Common myeloid progenitor, CD34-positive (primary cell): ENCODE measurements around the gene ANAPC10.
A peak's percentile ranks its signal among the peaks of the same experiment; 100 is the strongest.

Experiments
- CTCF ChIA-PET: fragments of 350-600 bp; sonication (Branson Sonifier 250); formaldehyde crosslinking; loops from one replicate; lab custom pipeline; 2021; ENCODE audit warnings: antibody characterized with exemption; lab: Charles Lee
- POLR2A ChIA-PET: fragments of 350-600 bp; sonication (Branson Sonifier 250); formaldehyde crosslinking; loops from one replicate; lab custom pipeline; 2021; ENCODE audit warnings: antibody characterized with exemption; lab: Charles Lee
- DNase-seq, 3 donors: peaks; one replicate each; pipeline versions ENCODE4 v3.0.0 to v3.0.0-alpha.2; 2013
- H3K27ac ChIP-seq, 2 experiments: 1 replicate in 1 of 2; 2 replicates in 1 of 2; pipeline ENCODE4 v1.7.0; 2013; ENCODE audit warnings: inconsistent platforms in 2 of 2, low read length in 2 of 2, mild to moderate bottlenecking in 2 of 2, low read depth in 1 of 2, moderate library complexity in 1 of 2; ENCODE audit not compliant: severe bottlenecking in 2 of 2, insufficient read depth in 1 of 2, poor library complexity in 1 of 2
- H3K27me3 ChIP-seq, 5 experiments: replicated peaks in 2 of 5; 1 replicate in 3 of 5; 2 replicates in 2 of 5; pipeline versions ENCODE4 v1.6.1 to v1.7.0; 2013; ENCODE audit warnings: low read length in 4 of 5, mild to moderate bottlenecking in 2 of 5, moderate library complexity in 2 of 5, inconsistent platforms in 1 of 5; ENCODE audit not compliant: insufficient read depth in 5 of 5, control insufficient read depth in 4 of 5
- H3K36me3 ChIP-seq, 4 experiments: 1 replicate in 2 of 4; 2 replicates in 2 of 4; pipeline versions ENCODE4 v1.6.1 to v1.7.0; 2013; ENCODE audit warnings: low read length in 3 of 4, control low read depth in 1 of 4, mild to moderate bottlenecking in 1 of 4; ENCODE audit not compliant: control insufficient read depth in 4 of 4, insufficient read depth in 4 of 4
- H3K4me1 ChIP-seq, 4 experiments: 1 replicate in 3 of 4; 2 replicates in 1 of 4; pipeline versions ENCODE4 v1.6.1 to v1.7.1; 2013; ENCODE audit warnings: low read length in 3 of 4, mild to moderate bottlenecking in 3 of 4, control low read depth in 1 of 4, inconsistent platforms in 1 of 4, moderate library complexity in 1 of 4; ENCODE audit not compliant: control insufficient read depth in 4 of 4, insufficient read depth in 4 of 4; ENCODE audit errors: control extremely low read depth in 1 of 4
- H3K4me3 ChIP-seq, 7 experiments: 1 replicate in 4 of 7; 2 replicates in 3 of 7; pipeline versions ENCODE4 v1.5.1 to v1.7.0; 2013; ENCODE audit warnings: mild to moderate bottlenecking in 7 of 7, low read length in 6 of 7, moderate library complexity in 6 of 7, inconsistent platforms in 2 of 7, low read depth in 2 of 7, control low read depth in 1 of 7; ENCODE audit not compliant: insufficient read depth in 4 of 7, control insufficient read depth in 1 of 7; ENCODE audit errors: extremely low read depth in 1 of 7
- H3K9me3 ChIP-seq, 5 experiments: 1 replicate in 4 of 5; 2 replicates in 1 of 5; pipeline versions ENCODE4 v1.6.1 to v1.7.1; 2013; ENCODE audit warnings: low read length in 4 of 5, mild to moderate bottlenecking in 2 of 5, inconsistent platforms in 1 of 5, low read depth in 1 of 5, moderate library complexity in 1 of 5; ENCODE audit not compliant: control insufficient read depth in 4 of 5, insufficient read depth in 2 of 5; ENCODE audit errors: control extremely low read depth in 1 of 5
- WGBS: methylation state at CpG from one replicate; pipeline ENCODE4 v1.1.5; 2013; ENCODE audit not compliant: insufficient coverage; 5-methylcytosine and 5-hydroxymethylcytosine counted together

Gene ANAPC10

DNA sequence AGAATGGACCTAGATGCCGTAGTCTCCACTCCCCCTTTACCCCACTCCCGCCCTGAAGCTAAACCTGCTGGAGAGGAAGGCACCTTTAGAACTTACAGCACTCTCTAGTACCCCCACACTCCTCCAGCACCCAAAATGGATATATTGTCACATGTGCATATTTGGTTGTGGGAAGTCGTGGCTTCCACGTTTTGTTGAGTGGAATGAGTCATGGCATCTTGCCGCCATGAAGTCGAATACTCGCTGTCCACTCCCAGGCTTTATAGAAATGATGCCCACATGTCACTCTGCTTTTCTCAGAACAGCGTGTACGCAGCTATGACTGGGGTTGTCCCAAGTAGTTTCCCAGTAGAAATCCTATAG, 660 bp upstream of the ANAPC10 start:
- 0% methylated on average over 7 of the region's 9 CpGs for WGBS
- POLR2A ChIA-PET: no interaction called here
- peak overlapping the region; percentile 76 to 97 (median 91) for H3K4me3 ChIP-seq
- DNase-seq: peak; percentile 47 to 87 (median 78)
- H3K27me3 ChIP-seq: no peaks in the 10 kb centered on the region
- peaks cover 19 to 43% (median 25%) of the 10 kb centered on the region in 4 experiments for H3K4me1 ChIP-seq
- CTCF ChIA-PET: no interaction called here
- peaks cover 13 to 21% (median 20%) of the 10 kb centered on the region in 4 experiments for H3K36me3 ChIP-seq
- peak overlapping the region; percentile 89 to 93 for H3K27ac ChIP-seq
- peaks cover 0 to 9% (median 5%) of the 10 kb centered on the region in 5 experiments for H3K9me3 ChIP-seq

DNA sequence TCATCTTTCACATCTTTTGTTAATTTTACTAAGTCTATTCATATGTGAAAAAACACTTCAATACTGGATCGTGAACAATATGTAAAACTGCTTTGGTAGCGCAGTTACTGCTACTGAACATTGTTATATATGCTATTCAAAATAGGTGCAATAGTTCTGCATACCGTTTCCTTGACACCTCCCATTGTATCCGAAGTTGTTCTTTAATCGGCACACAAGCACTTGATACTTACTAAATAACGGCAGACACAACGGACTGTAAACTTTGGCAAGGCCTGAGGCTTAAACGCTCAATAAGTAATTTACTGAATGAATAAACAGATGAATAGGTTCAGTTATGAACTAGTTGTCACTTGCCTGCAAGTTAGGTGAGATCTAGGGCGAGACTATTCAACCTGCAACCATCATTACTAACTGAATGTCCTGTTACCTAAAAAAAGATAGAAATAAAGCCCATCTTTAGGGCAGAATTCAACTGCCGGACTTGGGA, 620 bp downstream of the ANAPC10 start:
- Histone ChIP-seq H3K36me3 (peaks cover 21 to 32% (median 28%) of the 10 kb centered on the region in 4 experiments), H3K9me3 (peaks cover 0 to 12% (median 5%) of the 10 kb centered on the region in 5 experiments), H3K27ac (peak overlapping the region; percentile 89 to 93), H3K4me3 (peak overlapping the region; percentile 76 to 97 (median 91)), H3K4me1 (peaks cover 19 to 37% (median 23%) of the 10 kb centered on the region in 4 experiments), H3K27me3 (no peaks in the 10 kb centered on the region)
- DNase-seq: peak; percentile 5 to 45 (median 35)
- CTCF ChIA-PET: no interaction called here
- 0% methylated on average over 1 of the region's 10 CpGs for WGBS
- POLR2A ChIA-PET: no interaction called here

DNA sequence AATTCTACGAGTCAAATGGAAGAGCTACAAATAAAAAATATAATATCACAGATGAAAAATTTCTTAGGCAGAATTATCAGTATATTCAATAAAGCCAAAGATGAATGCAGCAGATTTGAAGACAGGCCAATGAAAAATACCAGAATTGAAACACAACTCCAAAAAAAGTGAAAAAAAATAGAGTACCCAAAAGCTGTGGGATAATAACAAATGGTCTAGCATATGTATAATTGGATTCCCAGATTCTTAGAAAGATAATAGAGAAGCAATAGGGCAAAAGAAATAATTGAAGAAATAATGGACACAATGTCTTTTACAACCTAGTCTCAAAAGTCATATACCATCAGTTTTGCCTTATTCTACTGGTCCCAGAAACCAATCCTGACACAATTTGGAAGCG, 4.4 kb downstream of the ANAPC10 start:
- H3K4me3 ChIP-seq: no peak overlapping the region
- ChIA-PET POLR2A (no interaction called here), CTCF (no interaction called here)
- DNase-seq: peak in 2 of 3 donors; percentile 4 to 19
- no CpG with 5 or more reads among the region's 2 CpGs for WGBS
- H3K27me3 ChIP-seq: no peaks in the 10 kb centered on the region
- peaks cover 25 to 50% (median 41%) of the 10 kb centered on the region in 4 experiments for H3K36me3 ChIP-seq
- H3K27ac ChIP-seq: no peak overlapping the region
- H3K4me1 ChIP-seq: peaks cover 7 to 18% (median 11%) of the 10 kb centered on the region in 4 experiments
- H3K9me3 ChIP-seq: peaks cover 0 to 12% (median 5%) of the 10 kb centered on the region in 5 experiments

DNA sequence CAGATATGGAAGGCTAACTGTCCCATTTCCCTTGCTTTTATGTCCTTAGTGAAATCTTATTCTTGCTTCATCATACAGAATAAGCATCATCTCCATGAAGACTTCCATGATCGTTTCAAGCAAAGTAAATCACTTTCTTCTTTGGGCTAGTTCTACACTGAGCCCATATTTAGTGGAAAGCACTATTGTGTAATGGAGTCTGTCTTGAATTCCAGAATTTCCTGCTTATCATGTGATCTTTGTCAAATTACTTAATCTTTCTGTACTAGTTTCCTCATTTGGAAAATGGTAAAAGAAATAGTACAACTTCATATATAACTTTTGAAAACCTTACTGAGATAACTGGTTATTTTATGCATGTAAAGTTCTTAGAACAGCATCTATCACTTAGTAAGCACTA, 7.6 kb downstream of the ANAPC10 start:
- peaks cover 26 to 68% (median 50%) of the 10 kb centered on the region in 4 experiments for H3K36me3 ChIP-seq
- no peak for DNase-seq
- H3K4me3 ChIP-seq: no peak overlapping the region
- H3K9me3 ChIP-seq: peaks cover 0 to 12% (median 5%) of the 10 kb centered on the region in 5 experiments
- CTCF ChIA-PET: interaction anchor here (1.1 kb wide), 1 partner anchor 18 kb away, joined by 3 read pairs; no protein-coding TSS in a partner anchor
- POLR2A ChIA-PET: no interaction called here
- no peak overlapping the region for H3K27ac ChIP-seq
- no CpG with 5 or more reads among the region's 1 CpG for WGBS
- H3K27me3 ChIP-seq: no peaks in the 10 kb centered on the region
- no peaks in the 10 kb centered on the region for H3K4me1 ChIP-seq

DNA sequence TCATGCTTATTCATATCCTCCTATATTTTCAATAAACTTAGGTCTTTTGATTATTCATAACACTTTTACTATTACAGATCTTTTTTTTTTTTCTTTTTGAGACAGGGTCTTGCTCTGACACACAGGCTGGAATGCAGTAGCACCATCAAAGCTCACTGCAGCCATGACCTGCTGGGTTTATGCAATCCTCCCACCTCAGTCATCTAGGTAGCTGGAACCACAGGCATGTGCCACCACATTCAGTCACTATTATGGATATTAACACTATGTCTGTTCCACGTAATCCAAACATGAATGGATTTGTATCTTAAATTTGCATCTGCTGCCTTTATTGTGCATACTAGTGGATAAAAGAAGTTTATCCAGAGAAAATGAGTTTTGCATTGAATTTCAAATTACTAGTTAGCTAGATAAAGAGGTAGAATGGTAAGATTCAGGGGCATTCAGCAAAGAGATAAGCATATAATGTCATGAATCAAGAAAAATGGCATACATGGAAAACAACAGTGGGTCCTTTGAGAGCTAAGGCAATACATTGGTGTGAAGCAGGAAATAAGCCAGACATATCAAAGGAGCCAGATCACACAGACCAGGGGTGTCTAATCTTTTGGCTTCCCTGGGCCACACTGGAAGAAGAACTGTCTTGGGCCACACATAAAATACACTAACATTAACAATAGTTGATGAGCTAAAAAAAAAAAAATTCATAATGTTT, 13.9 kb downstream of the ANAPC10 start:
- POLR2A ChIA-PET: no interaction called here
- H3K27ac ChIP-seq: no peak overlapping the region
- CTCF ChIA-PET: interaction anchor here (1.0 kb wide), 1 partner anchor 11 kb away, joined by 3 read pairs; no protein-coding TSS in a partner anchor
- WGBS: no CpG with 5 or more reads among the region's 1 CpG
- H3K4me3 ChIP-seq: no peak overlapping the region
- peak; percentile 10 to 31 (median 15) for DNase-seq
- no peaks in the 10 kb centered on the region for H3K27me3 ChIP-seq
- H3K36me3 ChIP-seq: peaks cover 7 to 28% (median 22%) of the 10 kb centered on the region in 4 experiments
- H3K9me3 ChIP-seq: no peaks in the 10 kb centered on the region
- H3K4me1 ChIP-seq: no peaks in the 10 kb centered on the region

DNA sequence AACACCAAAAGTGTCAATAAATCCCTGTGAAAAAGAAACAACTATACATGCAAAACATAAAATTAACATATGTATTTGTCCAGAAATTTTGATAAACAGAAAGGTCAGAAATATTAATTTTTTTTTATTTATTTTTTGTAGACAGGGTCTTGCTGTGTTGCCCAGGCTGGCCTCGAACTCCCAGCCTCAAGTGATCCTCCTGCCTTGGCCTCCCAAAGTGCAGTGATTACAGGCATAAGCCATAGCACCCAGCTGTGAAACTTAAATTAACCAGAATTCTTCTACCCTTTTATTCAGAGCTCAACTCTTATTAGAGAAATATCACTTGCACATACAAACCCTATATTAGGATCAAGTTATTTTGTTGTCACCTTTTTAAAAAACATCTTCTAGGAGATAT, 16.2 kb downstream of the ANAPC10 start:
- no peak for DNase-seq
- 82% methylated on average over 1 of the region's 1 CpG for WGBS
- ChIA-PET CTCF (interaction anchor here (1.6 kb wide), 1 partner anchor 12 kb away, joined by 3 read pairs; no protein-coding TSS in a partner anchor), POLR2A (interaction anchor here (0.6 kb wide), 1 partner anchor 163 kb away, joined by 4 read pairs; no protein-coding TSS in a partner anchor)
- no peak overlapping the region for H3K27ac ChIP-seq
- no peaks in the 10 kb centered on the region for H3K4me1 ChIP-seq
- H3K27me3 ChIP-seq: no peaks in the 10 kb centered on the region
- no peak overlapping the region for H3K4me3 ChIP-seq
- peaks cover 11 to 34% (median 18%) of the 10 kb centered on the region in 4 experiments for H3K36me3 ChIP-seq
- peaks cover 0 to 10% (median 0%) of the 10 kb centered on the region in 5 experiments for H3K9me3 ChIP-seq

DNA sequence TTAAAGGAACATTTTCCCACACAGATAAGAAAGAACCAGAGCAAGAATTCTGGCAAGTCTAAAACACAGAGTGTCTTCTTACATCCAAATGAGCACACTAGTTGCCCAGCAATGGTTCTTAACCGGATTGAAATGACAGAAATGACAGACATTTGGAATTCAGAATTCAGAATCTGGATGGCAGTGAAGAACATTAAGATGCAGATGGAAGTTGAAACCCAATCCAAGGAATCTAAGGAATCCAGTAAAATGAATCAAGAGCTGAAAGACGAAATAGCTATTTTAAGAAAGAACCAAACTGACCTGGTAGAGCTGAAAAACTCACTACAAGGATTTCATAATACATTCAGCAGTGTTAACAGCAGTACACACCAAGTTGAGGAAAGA, 21.5 kb downstream of the ANAPC10 start:
- no peak for DNase-seq
- Histone ChIP-seq H3K27ac (no peak overlapping the region), H3K9me3 (peaks cover 0 to 10% (median 0%) of the 10 kb centered on the region in 5 experiments), H3K4me1 (no peaks in the 10 kb centered on the region), H3K4me3 (no peak overlapping the region), H3K36me3 (peaks cover 0 to 41% (median 15%) of the 10 kb centered on the region in 4 experiments), H3K27me3 (no peaks in the 10 kb centered on the region)
- 100% methylated on average over 2 of the region's 2 CpGs for WGBS
- ChIA-PET CTCF (no interaction called here), POLR2A (interaction anchor here (0.6 kb wide), 1 partner anchor 14 kb away, joined by 5 read pairs; no protein-coding TSS in a partner anchor)
